Vagina (tissue), 2 donors: ENCODE data around the gene CCDC83.

Source experiments
- POLR2A ChIP-seq, 2 donors: fragments of 450-650 bp; IDR thresholded peaks; one replicate each; pipeline ENCODE4 v1.6.1; 2017; ENCODE audit warnings: antibody characterized with exemption in 2 of 2, mild to moderate bottlenecking in 2 of 2, moderate library complexity in 2 of 2
- POLR2AphosphoS5 ChIP-seq, 2 donors: sonication (generic); formaldehyde crosslinking; IDR thresholded peaks; one replicate each; pipeline ENCODE4 v1.9.0; 2017; ENCODE audit warnings: antibody characterized with exemption in 2 of 2, mild to moderate bottlenecking in 2 of 2, low read depth in 1 of 2; ENCODE audit not compliant: insufficient read depth in 1 of 2
- TF ChIP-seq, protein P1 (sequence below), 3 experiments: fragments of 450-650 bp in 2 of 3; fragments of 200-600 bp in 1 of 3; sonication (generic) in 1 of 3; IDR thresholded peaks; one replicate each; pipeline ENCODE4 v1.5.1; 2017 to 2019; ENCODE audit warnings: antibody characterized with exemption in 3 of 3, mild to moderate bottlenecking in 2 of 3, moderate library complexity in 2 of 3

DNA sequence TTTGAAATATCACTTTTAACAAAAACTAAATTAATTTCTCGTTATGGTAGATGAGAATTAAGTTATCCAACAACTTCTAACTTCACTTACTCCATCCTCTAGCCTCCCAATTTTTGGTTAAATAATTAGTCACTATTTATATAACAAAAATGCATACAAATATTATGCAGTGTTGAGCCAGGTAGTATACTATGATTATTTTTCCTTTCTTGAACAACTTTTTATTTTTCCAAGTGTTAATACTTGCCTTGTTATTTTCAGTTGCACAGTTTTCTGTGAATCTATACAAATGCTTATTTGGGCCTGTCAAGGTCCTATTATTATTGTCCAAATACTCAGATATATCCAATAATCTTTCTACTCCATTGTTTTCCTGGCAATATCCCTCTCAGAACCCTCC, 19.9 kb upstream of the CCDC83 start:
- TF ChIP-seq, protein P1, sequence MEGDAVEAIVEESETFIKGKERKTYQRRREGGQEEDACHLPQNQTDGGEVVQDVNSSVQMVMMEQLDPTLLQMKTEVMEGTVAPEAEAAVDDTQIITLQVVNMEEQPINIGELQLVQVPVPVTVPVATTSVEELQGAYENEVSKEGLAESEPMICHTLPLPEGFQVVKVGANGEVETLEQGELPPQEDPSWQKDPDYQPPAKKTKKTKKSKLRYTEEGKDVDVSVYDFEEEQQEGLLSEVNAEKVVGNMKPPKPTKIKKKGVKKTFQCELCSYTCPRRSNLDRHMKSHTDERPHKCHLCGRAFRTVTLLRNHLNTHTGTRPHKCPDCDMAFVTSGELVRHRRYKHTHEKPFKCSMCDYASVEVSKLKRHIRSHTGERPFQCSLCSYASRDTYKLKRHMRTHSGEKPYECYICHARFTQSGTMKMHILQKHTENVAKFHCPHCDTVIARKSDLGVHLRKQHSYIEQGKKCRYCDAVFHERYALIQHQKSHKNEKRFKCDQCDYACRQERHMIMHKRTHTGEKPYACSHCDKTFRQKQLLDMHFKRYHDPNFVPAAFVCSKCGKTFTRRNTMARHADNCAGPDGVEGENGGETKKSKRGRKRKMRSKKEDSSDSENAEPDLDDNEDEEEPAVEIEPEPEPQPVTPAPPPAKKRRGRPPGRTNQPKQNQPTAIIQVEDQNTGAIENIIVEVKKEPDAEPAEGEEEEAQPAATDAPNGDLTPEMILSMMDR (IDR thresholded peaks at IDR 0.05) = no peak
- TF ChIP-seq POLR2A (IDR thresholded peaks at IDR 0.05) (no peak), POLR2AphosphoS5 (IDR thresholded peaks at IDR 0.05; ENCODE audit: insufficient read depth in 1 of 2, low read depth in 1 of 2) (no peak)
